ENCODE data around the gene MYL7.

MYL7 gene, protein sequence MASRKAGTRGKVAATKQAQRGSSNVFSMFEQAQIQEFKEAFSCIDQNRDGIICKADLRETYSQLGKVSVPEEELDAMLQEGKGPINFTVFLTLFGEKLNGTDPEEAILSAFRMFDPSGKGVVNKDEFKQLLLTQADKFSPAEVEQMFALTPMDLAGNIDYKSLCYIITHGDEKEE

DNA sequence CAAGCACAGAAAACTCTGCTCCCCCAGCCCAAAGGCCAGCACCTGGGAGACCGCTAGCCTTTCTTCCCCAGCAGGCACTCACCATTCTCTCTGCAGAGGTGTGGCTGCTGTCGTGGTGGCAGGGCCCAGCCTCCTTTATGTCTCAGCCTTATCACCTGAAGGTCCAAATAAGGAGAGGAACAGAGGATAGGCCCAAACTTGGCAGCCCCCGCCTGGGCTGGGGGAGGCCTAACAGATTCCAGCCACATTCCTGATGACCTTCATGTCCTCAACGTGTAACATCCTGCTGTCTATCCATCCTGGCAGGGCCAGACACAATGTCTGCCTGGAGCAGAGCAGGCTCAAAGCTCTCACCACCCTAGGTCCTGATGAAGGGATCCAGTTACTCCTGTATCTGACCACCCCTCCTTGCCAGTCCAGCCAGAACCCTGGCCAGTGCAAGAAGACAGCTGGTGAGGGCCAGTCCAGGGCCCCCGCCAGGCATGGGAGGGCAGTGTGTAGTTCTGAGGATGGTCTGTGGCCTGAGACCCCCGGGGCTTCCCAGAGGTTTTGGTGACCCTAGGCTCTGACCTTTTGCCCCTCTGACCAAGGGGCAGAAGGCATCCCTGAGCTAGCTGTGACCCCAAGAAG is at the start of gene MYL7:
Gene MYL7 (minus strand): TSS at position 112 of the 630 bp plus-strand sequence. CDS start 27 bp downstream, at position 85.
- no peak within 1 kb of the TSS for H3K4me3 ChIP-seq (ENCODE audit: low read length in 2 of 2)
- no peak within 1 kb of the TSS for H3K9ac ChIP-seq (ENCODE audit: low read depth in 1 of 2, low read length in 2 of 2)

DNA sequence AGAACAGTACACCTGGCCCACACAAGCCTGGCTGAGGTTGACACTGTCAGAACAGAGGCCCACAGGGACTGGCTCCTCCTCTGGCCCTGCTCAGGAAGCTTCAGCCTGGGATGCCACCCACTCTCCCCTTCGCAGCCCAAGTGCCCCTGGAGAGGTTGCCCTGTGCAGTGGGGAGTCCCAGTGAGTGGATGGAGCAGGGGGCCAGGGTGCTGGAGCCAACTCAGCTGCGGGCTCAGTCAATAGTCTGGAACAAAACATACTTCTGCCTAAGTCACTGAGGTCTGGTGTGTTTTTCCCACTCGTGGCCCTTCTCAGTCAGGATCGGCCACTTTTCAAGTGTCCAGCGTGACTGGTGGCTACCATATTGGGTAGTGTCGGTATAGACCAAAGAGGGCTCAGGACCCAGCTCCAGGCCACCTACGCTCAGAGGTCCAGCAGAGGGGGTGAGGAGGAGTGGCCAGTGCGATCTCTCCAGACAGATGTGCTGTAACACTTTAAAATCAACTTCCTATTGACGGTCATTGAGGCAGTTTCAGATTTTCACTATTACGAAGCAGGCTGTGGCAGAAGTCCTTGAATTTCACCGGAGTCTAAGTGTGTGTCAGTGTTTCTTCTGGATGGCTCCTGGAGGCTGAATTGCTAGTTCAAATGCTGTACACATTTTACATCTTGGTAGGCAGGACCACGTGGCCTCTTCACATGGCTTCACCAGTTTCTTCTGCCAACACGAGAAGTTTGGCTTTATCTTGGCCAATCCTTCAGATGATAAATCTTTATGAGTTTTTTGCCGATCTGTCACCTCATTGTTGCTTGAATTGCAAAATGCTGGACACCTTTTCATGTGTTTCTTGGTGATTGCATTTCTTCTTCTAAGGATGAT is 49.1 kb upstream of the MYL7 start:
- Histone ChIP-seq H3K36me3 (ENCODE audit: control insufficient read depth in 2 of 2, insufficient read depth in 2 of 2, low read length in 2 of 2) (no peaks in the 10 kb centered on the region), H3K9ac (ENCODE audit: low read depth in 1 of 2, low read length in 2 of 2) (no peak overlapping the region), H3K27me3 (ENCODE audit: control insufficient read depth in 2 of 2, insufficient read depth in 2 of 2, low read length in 2 of 2) (peaks cover 0 to 4% of the 10 kb centered on the region in 2 donors), H3K27ac (ENCODE audit: low read depth in 2 of 2, low read length in 2 of 2) (no peak overlapping the region), H3K9me3 (ENCODE audit: control insufficient read depth in 2 of 2, low read length in 2 of 2) (no peaks in the 10 kb centered on the region), H3K4me3 (ENCODE audit: low read length in 2 of 2) (no peak overlapping the region), H3K4me1 (ENCODE audit: control insufficient read depth in 2 of 2, insufficient read depth in 2 of 2, low read length in 2 of 2) (no peaks in the 10 kb centered on the region)

More for the DNA sequence above, at the start of gene MYL7:
- no peaks in the 10 kb centered on the region for H3K9me3 ChIP-seq (ENCODE audit: control insufficient read depth in 2 of 2, low read length in 2 of 2)
- peaks cover 0 to under 1% of the 10 kb centered on the region in 2 donors for H3K4me1 ChIP-seq (ENCODE audit: control insufficient read depth in 2 of 2, insufficient read depth in 2 of 2, low read length in 2 of 2)
- H3K36me3 ChIP-seq (ENCODE audit: control insufficient read depth in 2 of 2, insufficient read depth in 2 of 2, low read length in 2 of 2), result no peaks in the 10 kb centered on the region
- no peaks in the 10 kb centered on the region for H3K27me3 ChIP-seq (ENCODE audit: control insufficient read depth in 2 of 2, insufficient read depth in 2 of 2, low read length in 2 of 2)
- H3K27ac ChIP-seq (ENCODE audit: low read depth in 2 of 2, low read length in 2 of 2), result no peak within 1 kb of the TSS

DNA sequence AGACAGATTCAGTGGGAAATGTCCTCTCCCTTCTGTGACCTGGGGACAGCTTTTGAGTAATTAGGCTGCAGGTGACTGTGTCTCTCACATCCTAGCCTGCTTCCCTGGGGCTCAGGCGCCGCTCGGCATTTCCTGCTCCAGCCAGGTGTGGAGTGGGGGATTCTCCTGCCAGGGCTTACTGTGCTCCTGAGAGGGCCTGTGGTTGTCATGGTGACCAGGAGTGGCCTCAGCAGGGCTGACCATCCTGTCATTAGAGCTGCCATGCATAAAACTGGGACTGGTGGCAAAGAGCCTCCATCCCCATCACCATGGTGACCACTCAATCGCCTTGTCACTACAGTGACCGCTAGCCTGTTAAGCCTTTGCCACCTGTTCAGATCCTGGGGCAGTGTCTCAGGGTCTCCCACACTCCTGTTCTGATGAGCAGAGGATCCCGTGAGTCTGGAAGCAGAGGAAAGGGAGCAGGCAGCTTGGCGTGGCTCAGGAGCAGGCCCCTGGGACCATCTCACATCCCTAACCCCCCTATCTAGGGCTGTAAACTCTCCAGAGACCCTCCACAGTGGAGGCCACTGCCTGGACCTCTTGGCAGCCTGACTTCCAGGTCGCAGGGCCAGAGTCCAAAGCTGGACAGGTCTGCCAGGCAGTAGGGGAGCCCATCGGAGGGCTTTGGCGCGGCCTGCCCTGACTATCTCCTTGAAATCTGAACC is 48.3 kb upstream of the MYL7 start, which contains the start of gene GCK:
Gene GCK (minus strand): TSS at position 154 of the 707 bp plus-strand sequence. CDS start 486 bp downstream, outside the sequence.
- Histone ChIP-seq H3K9me3 (ENCODE audit: control insufficient read depth in 2 of 2, low read length in 2 of 2) (no peaks in the 10 kb centered on the region), H3K4me3 (ENCODE audit: low read length in 2 of 2) (no peak within 1 kb of the TSS), H3K4me1 (ENCODE audit: control insufficient read depth in 2 of 2, insufficient read depth in 2 of 2, low read length in 2 of 2) (no peaks in the 10 kb centered on the region), H3K36me3 (ENCODE audit: control insufficient read depth in 2 of 2, insufficient read depth in 2 of 2, low read length in 2 of 2) (no peaks in the 10 kb centered on the region), H3K9ac (ENCODE audit: low read depth in 1 of 2, low read length in 2 of 2) (no peak within 1 kb of the TSS), H3K27me3 (ENCODE audit: control insufficient read depth in 2 of 2, insufficient read depth in 2 of 2, low read length in 2 of 2) (peaks cover 0 to 4% of the 10 kb centered on the region in 2 donors), H3K27ac (ENCODE audit: low read depth in 2 of 2, low read length in 2 of 2) (no peak within 1 kb of the TSS)

DNA sequence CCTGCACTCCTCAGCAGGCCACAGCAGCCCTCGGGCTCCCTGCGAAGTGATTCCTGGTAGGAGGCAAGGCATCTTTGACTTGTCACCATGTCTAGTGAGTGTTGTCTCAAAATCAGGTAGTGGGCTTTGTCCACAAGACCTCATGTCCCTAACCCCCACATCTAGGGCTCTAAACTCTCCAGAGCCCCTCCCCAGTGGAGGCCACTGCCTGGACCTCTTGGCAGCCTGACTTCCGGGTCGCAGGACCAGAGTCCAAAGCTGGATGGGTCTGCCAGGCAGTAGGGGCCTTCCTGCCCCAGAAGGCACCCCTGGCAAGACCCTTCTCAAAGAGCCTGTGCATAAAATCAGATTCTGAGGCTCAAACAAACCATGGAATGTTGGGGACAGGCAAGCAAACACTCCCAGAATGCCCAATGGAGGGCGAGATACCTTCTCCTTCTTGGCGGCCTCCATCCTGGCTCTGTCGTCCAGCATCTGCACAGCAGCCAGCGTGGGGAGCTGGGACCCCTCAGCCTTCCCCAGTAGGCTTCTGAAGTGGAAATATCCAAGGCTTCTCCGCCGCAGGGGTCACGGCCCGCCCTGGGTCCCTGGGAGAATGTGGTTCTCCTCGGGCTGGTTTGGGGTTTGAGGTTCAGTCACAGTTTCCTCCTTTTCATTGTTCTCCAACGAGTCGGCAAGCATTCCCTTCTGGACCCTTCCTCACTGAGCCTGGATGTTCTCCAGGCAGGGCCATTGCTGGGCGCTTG is 47.5 kb upstream of the MYL7 start:
- Histone ChIP-seq H3K36me3 (ENCODE audit: control insufficient read depth in 2 of 2, insufficient read depth in 2 of 2, low read length in 2 of 2) (no peaks in the 10 kb centered on the region), H3K4me1 (ENCODE audit: control insufficient read depth in 2 of 2, insufficient read depth in 2 of 2, low read length in 2 of 2) (no peaks in the 10 kb centered on the region), H3K27ac (ENCODE audit: low read depth in 2 of 2, low read length in 2 of 2) (no peak overlapping the region), H3K27me3 (ENCODE audit: control insufficient read depth in 2 of 2, insufficient read depth in 2 of 2, low read length in 2 of 2) (peaks cover 0 to 4% of the 10 kb centered on the region in 2 donors), H3K9ac (ENCODE audit: low read depth in 1 of 2, low read length in 2 of 2) (no peak overlapping the region), H3K4me3 (ENCODE audit: low read length in 2 of 2) (no peak overlapping the region), H3K9me3 (ENCODE audit: control insufficient read depth in 2 of 2, low read length in 2 of 2) (no peaks in the 10 kb centered on the region)

DNA sequence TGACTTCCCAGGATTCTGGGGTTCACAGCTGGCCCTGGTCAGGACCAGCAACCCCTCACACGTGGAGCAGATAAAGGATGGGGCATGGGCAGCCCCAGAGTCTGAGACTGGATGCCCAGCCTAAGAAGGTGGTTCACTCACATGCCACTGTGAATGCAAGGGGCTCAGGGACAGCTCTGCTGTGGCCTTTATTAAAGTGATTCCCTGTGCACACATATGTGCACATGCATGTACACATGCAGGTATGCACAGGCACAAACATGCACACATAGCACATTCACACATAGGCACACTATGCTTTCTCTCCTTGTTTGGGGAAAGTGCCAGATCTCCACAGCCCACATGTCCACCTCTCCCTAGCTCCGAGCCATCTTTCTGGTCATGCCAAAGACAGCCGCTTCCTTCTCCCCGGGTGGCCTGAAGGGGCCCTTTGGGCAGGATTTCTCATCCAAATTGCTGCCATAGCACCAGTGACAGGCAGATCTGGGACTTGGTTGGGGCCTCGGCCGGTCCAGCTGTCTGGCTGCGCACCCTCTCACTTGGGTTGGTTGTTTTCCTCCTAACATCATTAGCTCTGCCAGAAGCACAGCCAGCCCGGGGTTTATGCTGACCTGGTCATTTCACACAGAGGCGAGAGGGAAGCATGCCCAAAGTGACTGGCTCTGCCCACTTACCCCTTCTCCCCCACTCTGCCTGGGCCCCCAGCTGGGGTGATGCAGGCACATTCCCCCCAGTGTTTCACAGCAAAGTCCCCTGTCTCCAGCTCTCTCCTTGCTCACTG is 46.7 kb upstream of the MYL7 start:
- no peak overlapping the region for H3K9ac ChIP-seq (ENCODE audit: low read depth in 1 of 2, low read length in 2 of 2)
- no peaks in the 10 kb centered on the region for H3K9me3 ChIP-seq (ENCODE audit: control insufficient read depth in 2 of 2, low read length in 2 of 2)
- no peaks in the 10 kb centered on the region for H3K36me3 ChIP-seq (ENCODE audit: control insufficient read depth in 2 of 2, insufficient read depth in 2 of 2, low read length in 2 of 2)
- H3K27ac ChIP-seq (ENCODE audit: low read depth in 2 of 2, low read length in 2 of 2), result no peak overlapping the region
- H3K4me3 ChIP-seq (ENCODE audit: low read length in 2 of 2), result no peak overlapping the region
- no peaks in the 10 kb centered on the region for H3K4me1 ChIP-seq (ENCODE audit: control insufficient read depth in 2 of 2, insufficient read depth in 2 of 2, low read length in 2 of 2)
- H3K27me3 ChIP-seq (ENCODE audit: control insufficient read depth in 2 of 2, insufficient read depth in 2 of 2, low read length in 2 of 2), result peaks cover 0 to 4% of the 10 kb centered on the region in 2 donors

DNA sequence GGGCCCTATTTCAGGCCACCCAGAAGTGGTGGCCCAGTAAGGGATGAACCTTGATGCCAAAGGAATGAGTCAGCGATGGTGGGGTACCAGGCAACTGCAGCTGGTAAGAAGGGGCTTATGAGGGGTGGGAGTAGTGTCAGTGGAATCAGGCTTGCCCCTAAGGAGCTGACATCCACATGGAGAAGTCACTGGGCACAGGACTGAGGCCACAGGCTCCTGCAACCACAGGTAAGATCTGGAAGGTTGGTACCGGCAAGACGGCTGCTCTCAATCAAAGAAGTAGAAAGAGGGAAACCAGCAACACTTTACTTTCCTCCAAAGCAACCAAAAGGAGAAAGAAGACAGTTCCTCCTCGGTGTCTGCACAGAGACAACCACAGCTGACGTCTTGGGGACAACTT is 45.6 kb upstream of the MYL7 start:
- no peak overlapping the region for H3K27ac ChIP-seq (ENCODE audit: low read depth in 2 of 2, low read length in 2 of 2)
- H3K4me3 ChIP-seq (ENCODE audit: low read length in 2 of 2), result no peak overlapping the region
- H3K9me3 ChIP-seq (ENCODE audit: control insufficient read depth in 2 of 2, low read length in 2 of 2), result no peaks in the 10 kb centered on the region
- no peak overlapping the region for H3K9ac ChIP-seq (ENCODE audit: low read depth in 1 of 2, low read length in 2 of 2)
- H3K27me3 ChIP-seq (ENCODE audit: control insufficient read depth in 2 of 2, insufficient read depth in 2 of 2, low read length in 2 of 2), result peaks cover 0 to 3% of the 10 kb centered on the region in 2 donors
- H3K36me3 ChIP-seq (ENCODE audit: control insufficient read depth in 2 of 2, insufficient read depth in 2 of 2, low read length in 2 of 2), result no peaks in the 10 kb centered on the region
- no peaks in the 10 kb centered on the region for H3K4me1 ChIP-seq (ENCODE audit: control insufficient read depth in 2 of 2, insufficient read depth in 2 of 2, low read length in 2 of 2)

DNA sequence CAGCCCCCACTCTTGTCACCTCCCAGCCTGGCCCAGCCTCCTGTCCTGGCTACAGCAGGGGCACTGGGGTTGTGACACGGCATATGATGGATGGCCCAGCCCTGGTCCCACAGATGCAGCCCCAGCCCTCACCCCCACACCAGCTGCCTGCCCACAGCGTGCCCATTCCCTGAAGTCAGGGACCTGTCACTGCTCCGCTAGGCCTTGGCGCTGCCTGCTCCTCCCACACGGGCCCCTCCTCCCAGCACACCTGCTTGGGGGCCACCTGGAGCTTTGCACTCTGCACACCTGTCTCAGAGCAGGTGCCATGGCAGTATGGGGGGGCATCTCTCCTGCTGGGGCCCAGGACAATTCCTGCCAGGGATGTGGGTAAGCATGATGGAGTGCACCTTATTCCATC is 44.6 kb upstream of the MYL7 start:
- Histone ChIP-seq H3K4me1 (ENCODE audit: control insufficient read depth in 2 of 2, insufficient read depth in 2 of 2, low read length in 2 of 2) (no peaks in the 10 kb centered on the region), H3K27me3 (ENCODE audit: control insufficient read depth in 2 of 2, insufficient read depth in 2 of 2, low read length in 2 of 2) (peaks cover 0 to 3% of the 10 kb centered on the region in 2 donors), H3K27ac (ENCODE audit: low read depth in 2 of 2, low read length in 2 of 2) (no peak overlapping the region), H3K9ac (ENCODE audit: low read depth in 1 of 2, low read length in 2 of 2) (no peak overlapping the region), H3K9me3 (ENCODE audit: control insufficient read depth in 2 of 2, low read length in 2 of 2) (no peaks in the 10 kb centered on the region), H3K4me3 (ENCODE audit: low read length in 2 of 2) (no peak overlapping the region), H3K36me3 (ENCODE audit: control insufficient read depth in 2 of 2, insufficient read depth in 2 of 2, low read length in 2 of 2) (no peaks in the 10 kb centered on the region)

DNA sequence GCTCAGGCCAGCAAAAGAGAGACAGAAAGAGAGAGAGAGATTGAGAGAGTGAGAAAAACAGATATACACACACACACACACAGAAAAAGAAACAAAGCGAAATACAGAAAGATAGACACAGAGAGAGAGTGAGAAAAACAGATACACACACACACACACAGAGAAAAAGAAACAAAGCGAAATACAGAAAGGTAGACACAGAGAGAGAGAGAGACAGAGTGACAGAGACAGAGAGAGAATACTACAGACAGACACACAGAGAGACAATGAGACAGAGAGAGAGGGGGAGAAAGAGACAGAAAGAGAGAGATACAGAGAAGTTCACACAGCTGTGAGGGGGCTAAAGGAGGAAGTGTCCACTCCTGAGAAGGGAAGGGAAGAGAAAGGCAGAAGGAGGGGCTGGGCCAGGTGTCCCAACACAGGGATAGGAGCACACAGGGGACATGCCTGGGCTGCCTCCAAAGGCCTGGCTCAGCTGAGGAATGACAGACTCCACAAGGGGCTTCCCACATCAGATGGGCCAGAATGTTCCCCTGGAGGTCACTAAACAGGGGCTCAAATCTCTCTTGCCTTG is 43.8 kb upstream of the MYL7 start:
- no peaks in the 10 kb centered on the region for H3K4me1 ChIP-seq (ENCODE audit: control insufficient read depth in 2 of 2, insufficient read depth in 2 of 2, low read length in 2 of 2)
- H3K4me3 ChIP-seq (ENCODE audit: low read length in 2 of 2), result no peak overlapping the region
- no peaks in the 10 kb centered on the region for H3K36me3 ChIP-seq (ENCODE audit: control insufficient read depth in 2 of 2, insufficient read depth in 2 of 2, low read length in 2 of 2)
- no peaks in the 10 kb centered on the region for H3K9me3 ChIP-seq (ENCODE audit: control insufficient read depth in 2 of 2, low read length in 2 of 2)
- H3K9ac ChIP-seq (ENCODE audit: low read depth in 1 of 2, low read length in 2 of 2), result no peak overlapping the region
- H3K27ac ChIP-seq (ENCODE audit: low read depth in 2 of 2, low read length in 2 of 2), result no peak overlapping the region
- peaks cover 0 to 3% of the 10 kb centered on the region in 2 donors for H3K27me3 ChIP-seq (ENCODE audit: control insufficient read depth in 2 of 2, insufficient read depth in 2 of 2, low read length in 2 of 2)

Measured in mucosa of rectum (tissue), 2 donors.